HepG2 (cell line): ENCODE data around the gene NAALAD2. TPM values are rescaled to one million over a fixed set of nuclear protein-coding genes. Genes with fewer than 3 reads are reported as not detected.

Experiments used
- AHR ChIP-seq: IDR thresholded peaks from 2 replicates; pipeline ENCODE4 v1.6.1; 2018; ENCODE audit warnings: missing genetic modification reagents, missing compliant biosample characterization
- IKZF4 ChIP-seq: sonication (generic); formaldehyde crosslinking; IDR thresholded peaks from 2 replicates; pipeline ENCODE4 v1.5.1; 2020; ENCODE audit warnings: borderline replicate concordance, mild to moderate bottlenecking, low read depth, missing genetic modification reagents; ENCODE audit errors: not compliant biosample characterization
- KLF15 ChIP-seq: sonication (generic); formaldehyde crosslinking; IDR thresholded peaks from 2 replicates; pipeline ENCODE4 v1.8.1; 2023; ENCODE audit warnings: borderline replicate concordance, mild to moderate bottlenecking, inconsistent platforms, missing genetic modification reagents, mixed read lengths
- POLR2A ChIP-seq, 2 experiments: IDR thresholded peaks; 2 replicates each; pipeline ENCODE4 v1.6.1; 2011; ENCODE audit warnings: low read depth in 2 of 2, low read length in 2 of 2, mild to moderate bottlenecking in 1 of 2, moderate library complexity in 1 of 2; ENCODE audit not compliant: insufficient read depth in 1 of 2
- RXRA ChIP-seq: sonication (generic); formaldehyde crosslinking; IDR thresholded peaks from 2 replicates; pipeline ENCODE4 v1.5.1; 2020; ENCODE audit warnings: missing genetic modification reagents
- STAG1 ChIP-seq: sonication (generic); formaldehyde crosslinking; IDR thresholded peaks from 2 replicates; pipeline ENCODE4 v1.4.0; 2020; ENCODE audit warnings: missing genetic modification reagents
- TEAD3 ChIP-seq: optimal IDR thresholded peaks from 2 replicates; pipeline ENCODE3; 2016; ENCODE audit warnings: borderline replicate concordance
- ZMYM4 ChIP-seq: sonication (generic); formaldehyde crosslinking; IDR thresholded peaks from 2 replicates; pipeline ENCODE4 v1.8.1; 2023; ENCODE audit warnings: mild to moderate bottlenecking, missing genetic modification reagents
- ZNF251 ChIP-seq: sonication (generic); formaldehyde crosslinking; IDR thresholded peaks from 2 replicates; pipeline ENCODE4 v1.9.0; 2021; ENCODE audit warnings: mild to moderate bottlenecking, missing genetic modification reagents
- ZNF282 ChIP-seq: fragments of 450-650 bp; IDR thresholded peaks from 2 replicates; pipeline ENCODE4 v1.6.1; 2018; ENCODE audit not compliant: partially characterized antibody
- ZNF367 ChIP-seq: sonication (generic); formaldehyde crosslinking; IDR thresholded peaks from 2 replicates; pipeline ENCODE4 v1.4.0; 2020; ENCODE audit warnings: missing genetic modification reagents, borderline replicate concordance
- ZNF567 ChIP-seq: sonication (generic); formaldehyde crosslinking; IDR thresholded peaks from 2 replicates; pipeline ENCODE4 v1.8.1; 2023; ENCODE audit warnings: mild to moderate bottlenecking, missing genetic modification reagents, borderline replicate concordance
- ZNF672 ChIP-seq: sonication (generic); formaldehyde crosslinking; IDR thresholded peaks from 2 replicates; pipeline ENCODE4 v1.8.1; 2022; ENCODE audit warnings: missing genetic modification reagents
- ZNF761 ChIP-seq: sonication (generic); formaldehyde crosslinking; conservative IDR thresholded peaks from 2 replicates; pipeline ENCODE4 v1.4.0; 2020; ENCODE audit warnings: mild to moderate bottlenecking, missing genetic modification reagents
- ZNF776 ChIP-seq: sonication (generic); formaldehyde crosslinking; IDR thresholded peaks from 2 replicates; pipeline ENCODE4 v1.4.0; 2020; ENCODE audit warnings: mild to moderate bottlenecking, missing genetic modification reagents
- ZNF781 ChIP-seq: sonication (generic); formaldehyde crosslinking; IDR thresholded peaks from 2 replicates; pipeline ENCODE4 v1.5.1; 2020; ENCODE audit warnings: borderline replicate concordance, mild to moderate bottlenecking, missing genetic modification reagents; ENCODE audit errors: not compliant biosample characterization
- ZSCAN9 ChIP-seq: IDR thresholded peaks from 2 replicates; pipeline ENCODE4 v1.6.1; 2016; ENCODE audit warnings: borderline replicate concordance
- polyA plus RNA-seq, 8 experiments: library from polyadenylated mRNA; depleted of rRNA in 3 of 8; stranded (reverse) in 7 of 8; unstranded in 1 of 8; fragments of >200 nt; fragmentation: Illumina TruSeq in 4 of 8; extraction: Trizol in 4 of 8; gene quantifications; 2 replicates each; pipeline versions ENCODE4 v1.2.1 to v1.2.3, GENCODE V29; 2011 to 2016; ENCODE audit warnings: low read depth in 4 of 8, missing spikeins in 1 of 8, mixed read lengths in 1 of 8; ENCODE audit not compliant: insufficient read depth in 1 of 8
- total RNA-seq, 5 experiments: library from RNA; depleted of rRNA; stranded (reverse); fragments of >200 nt; fragmentation: Illumina TruSeq; extraction: Trizol; gene quantifications; 2 replicates each; pipeline ENCODE4 v1.2.3, GENCODE V29; 2016; ENCODE audit warnings: low read depth in 1 of 5
- TF ChIP-seq, protein P1 (sequence below): sonication (generic); formaldehyde crosslinking; IDR thresholded peaks from 2 replicates; pipeline ENCODE4 v1.5.0; 2020; ENCODE audit warnings: missing genetic modification reagents
- TF ChIP-seq, protein P2 (sequence below): sonication (generic); formaldehyde crosslinking; IDR thresholded peaks from 2 replicates; pipeline ENCODE4 v1.5.1; 2020; ENCODE audit warnings: missing genetic modification reagents, mild to moderate bottlenecking, borderline replicate concordance
- TF ChIP-seq, protein P3 (sequence below), 2 experiments: sonication (generic) in 1 of 2; formaldehyde crosslinking in 1 of 2; IDR thresholded peaks; 2 replicates each; pipeline versions ENCODE4 v1.5.1 to v1.6.1; 2011 to 2020; ENCODE audit warnings: borderline replicate concordance in 1 of 2, low read depth in 1 of 2, low read length in 1 of 2, mild to moderate bottlenecking in 1 of 2, missing genetic modification reagents in 1 of 2, moderate library complexity in 1 of 2

NAALAD2 gene
- total and polyA plus RNA-seq, 2 of the 13 experiments (the other 11 are each of a cell fraction or from before 2014, with no cell fraction given), result 8.0 to 8.9 TPM

DNA sequence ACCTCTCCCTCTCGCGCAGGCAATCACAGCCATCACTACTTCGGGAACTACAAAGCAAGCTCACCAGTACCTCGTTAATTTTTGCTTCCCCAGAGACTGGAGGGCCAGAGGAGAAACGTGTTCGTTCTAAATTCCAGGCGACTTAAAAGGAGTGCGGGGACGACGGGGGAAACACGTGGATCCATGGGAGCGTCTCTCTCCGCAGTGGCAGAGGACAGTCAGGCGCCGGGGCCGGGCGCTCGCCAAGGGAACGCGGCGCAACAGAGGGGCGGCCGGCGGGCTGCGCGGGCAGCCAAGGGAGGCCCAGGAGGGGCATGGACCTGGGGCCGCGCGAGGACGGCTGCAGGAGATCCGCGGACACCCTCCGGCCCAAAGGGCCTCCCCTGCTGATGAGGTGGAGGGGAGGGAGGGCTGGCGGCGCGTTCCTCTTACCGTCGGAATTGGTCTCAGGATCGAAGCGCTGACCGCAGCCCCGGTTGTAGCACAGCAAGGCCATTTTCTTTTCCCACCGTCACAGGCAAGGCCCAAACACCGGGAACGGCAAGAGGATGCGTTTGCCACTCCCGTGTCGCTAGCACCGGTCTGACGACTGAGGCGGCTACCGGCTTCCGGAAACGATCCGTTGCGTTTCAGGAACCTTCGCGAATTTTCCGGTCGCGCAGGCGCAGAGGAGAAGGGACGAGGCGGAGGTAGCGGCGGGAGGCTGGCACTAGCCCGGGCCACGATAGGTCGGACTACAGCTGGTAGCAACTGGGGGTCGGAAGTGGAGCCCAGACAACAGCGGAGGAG is 88.2 kb downstream of the NAALAD2 start, which contains the start of gene CHORDC1 (continued):
- TF ChIP-seq ZNF781 (CRISPR knock-in tag) (peak; percentile 49), ZMYM4 (CRISPR knock-in tag) (peak; percentile 86), ZNF761 (CRISPR knock-in tag) (0 out of 2 replicates have a peak, but pooled peaks have one; percentile 15), ZNF251 (CRISPR knock-in tag) (no peak), STAG1 (CRISPR knock-in tag) (no peak), ZNF672 (no peak), ZNF282 (no peak), TEAD3 (CRISPR knock-in tag) (peak; percentile 4), RXRA (CRISPR knock-in tag) (peak; percentile 39; the same call in 1 of the 2 replicates), IKZF4 (CRISPR knock-in tag) (no peak), KLF15 (CRISPR knock-in tag) (no peak), ZNF567 (peak; percentile 40; the same call in 1 of the 2 replicates), ZNF776 (CRISPR knock-in tag) (no peak), AHR (CRISPR knock-in tag) (peak; percentile 50; the same call in 1 of the 2 replicates), POLR2A (IDR thresholded peaks at IDR 0.05; ENCODE audit: insufficient read depth in 1 of 2, low read depth in 2 of 2, low read length in 2 of 2) (peak; percentile 86 to 90), ZSCAN9 (CRISPR knock-in tag) (no peak), ZNF367 (CRISPR knock-in tag) (no peak)
- TF ChIP-seq, protein P1, sequence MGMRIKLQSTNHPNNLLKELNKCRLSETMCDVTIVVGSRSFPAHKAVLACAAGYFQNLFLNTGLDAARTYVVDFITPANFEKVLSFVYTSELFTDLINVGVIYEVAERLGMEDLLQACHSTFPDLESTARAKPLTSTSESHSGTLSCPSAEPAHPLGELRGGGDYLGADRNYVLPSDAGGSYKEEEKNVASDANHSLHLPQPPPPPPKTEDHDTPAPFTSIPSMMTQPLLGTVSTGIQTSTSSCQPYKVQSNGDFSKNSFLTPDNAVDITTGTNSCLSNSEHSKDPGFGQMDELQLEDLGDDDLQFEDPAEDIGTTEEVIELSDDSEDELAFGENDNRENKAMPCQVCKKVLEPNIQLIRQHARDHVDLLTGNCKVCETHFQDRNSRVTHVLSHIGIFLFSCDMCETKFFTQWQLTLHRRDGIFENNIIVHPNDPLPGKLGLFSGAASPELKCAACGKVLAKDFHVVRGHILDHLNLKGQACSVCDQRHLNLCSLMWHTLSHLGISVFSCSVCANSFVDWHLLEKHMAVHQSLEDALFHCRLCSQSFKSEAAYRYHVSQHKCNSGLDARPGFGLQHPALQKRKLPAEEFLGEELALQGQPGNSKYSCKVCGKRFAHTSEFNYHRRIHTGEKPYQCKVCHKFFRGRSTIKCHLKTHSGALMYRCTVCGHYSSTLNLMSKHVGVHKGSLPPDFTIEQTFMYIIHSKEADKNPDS, result no peak
- TF ChIP-seq, protein P2, sequence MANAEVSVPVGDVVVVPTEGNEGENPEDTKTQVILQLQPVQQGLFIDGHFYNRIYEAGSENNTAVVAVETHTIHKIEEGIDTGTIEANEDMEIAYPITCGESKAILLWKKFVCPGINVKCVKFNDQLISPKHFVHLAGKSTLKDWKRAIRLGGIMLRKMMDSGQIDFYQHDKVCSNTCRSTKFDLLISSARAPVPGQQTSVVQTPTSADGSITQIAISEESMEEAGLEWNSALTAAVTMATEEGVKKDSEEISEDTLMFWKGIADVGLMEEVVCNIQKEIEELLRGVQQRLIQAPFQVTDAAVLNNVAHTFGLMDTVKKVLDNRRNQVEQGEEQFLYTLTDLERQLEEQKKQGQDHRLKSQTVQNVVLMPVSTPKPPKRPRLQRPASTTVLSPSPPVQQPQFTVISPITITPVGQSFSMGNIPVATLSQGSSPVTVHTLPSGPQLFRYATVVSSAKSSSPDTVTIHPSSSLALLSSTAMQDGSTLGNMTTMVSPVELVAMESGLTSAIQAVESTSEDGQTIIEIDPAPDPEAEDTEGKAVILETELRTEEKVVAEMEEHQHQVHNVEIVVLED, result peak; percentile 51; the same call in 1 of the 2 replicates
- TF ChIP-seq, protein P3, sequence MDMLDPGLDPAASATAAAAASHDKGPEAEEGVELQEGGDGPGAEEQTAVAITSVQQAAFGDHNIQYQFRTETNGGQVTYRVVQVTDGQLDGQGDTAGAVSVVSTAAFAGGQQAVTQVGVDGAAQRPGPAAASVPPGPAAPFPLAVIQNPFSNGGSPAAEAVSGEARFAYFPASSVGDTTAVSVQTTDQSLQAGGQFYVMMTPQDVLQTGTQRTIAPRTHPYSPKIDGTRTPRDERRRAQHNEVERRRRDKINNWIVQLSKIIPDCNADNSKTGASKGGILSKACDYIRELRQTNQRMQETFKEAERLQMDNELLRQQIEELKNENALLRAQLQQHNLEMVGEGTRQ (IDR thresholded peaks at IDR 0.05; ENCODE audit: low read depth, low read length), result no peak
- TF ChIP-seq, protein P3 (CRISPR knock-in tag; IDR thresholded peaks at IDR 0.05; ENCODE audit: borderline replicate concordance), result no peak
